Activated CD4-positive, CD25-positive, alpha-beta regulatory T cell treated with anti-CD3 and anti-CD28 coated beads, Interleukin-2, amount 50 U/mL, for 16 hours (primary cell): ENCODE measurements around the gene ESR1.
"Not testable (repeated sequence)": the region's sequence is repeated elsewhere in the genome, so short reads cannot be mapped to it uniquely, and the experiment has no call there.

Experiments
- DNase-seq: peaks from one replicate; pipeline ENCODE4 v3.0.0-alpha.2; 2020; ENCODE audit warnings: low read depth, low spot score

ESR1 gene

GRCh38 chr6:152053332-152053731, 245.8 kb downstream of the ESR1 start:
- no peak for DNase-seq

- DNase-seq, result no peak
Measured at GRCh38 chr6:152054441-152054840, 247.0 kb downstream of the ESR1 start.

- DNase-seq, result no peak
Measured at GRCh38 chr6:152055517-152055916, 248.0 kb downstream of the ESR1 start.

- DNase-seq, result no peak
Measured at GRCh38 chr6:152057832-152058498, 250.5 kb downstream of the ESR1 start.

GRCh38 chr6:152059909-152060308, 252.4 kb downstream of the ESR1 start:
- DNase-seq, result no peak

GRCh38 chr6:152062476-152062875, 255.0 kb downstream of the ESR1 start:
- DNase-seq, result no peak

GRCh38 chr6:152063170-152063921, 255.9 kb downstream of the ESR1 start:
- DNase-seq, result no peak

- no peak for DNase-seq
Measured at GRCh38 chr6:152068622-152069261, 261.3 kb downstream of the ESR1 start.

- DNase-seq, result no peak
Measured at GRCh38 chr6:152070556-152070955, 263.1 kb downstream of the ESR1 start.

- no peak for DNase-seq
Measured at GRCh38 chr6:152071318-152071717, 263.8 kb downstream of the ESR1 start.

GRCh38 chr6:152071843-152072242, 264.4 kb downstream of the ESR1 start:
- DNase-seq, result no peak

- not testable (repeated sequence) for DNase-seq
Measured at GRCh38 chr6:152076242-152076641, 268.8 kb downstream of the ESR1 start.

- no peak for DNase-seq
Measured at GRCh38 chr6:152078001-152078400, 270.5 kb downstream of the ESR1 start.

- DNase-seq, result no peak
Measured at GRCh38 chr6:152078804-152079203, 271.3 kb downstream of the ESR1 start.

GRCh38 chr6:152085451-152085921, 278.0 kb downstream of the ESR1 start:
- no peak for DNase-seq

- no peak for DNase-seq
Measured at GRCh38 chr6:152086223-152086873, 278.9 kb downstream of the ESR1 start.

GRCh38 chr6:152087096-152087495, 279.6 kb downstream of the ESR1 start:
- DNase-seq, result no peak

- DNase-seq, result no peak
Measured at GRCh38 chr6:152087701-152088100, 280.2 kb downstream of the ESR1 start.

GRCh38 chr6:152089992-152090391, 282.5 kb downstream of the ESR1 start:
- DNase-seq, result no peak

- DNase-seq, result no peak
Measured at GRCh38 chr6:152091201-152091600, 283.7 kb downstream of the ESR1 start.

GRCh38 chr6:152091851-152092341, 284.4 kb downstream of the ESR1 start:
- DNase-seq, result no peak

GRCh38 chr6:152093711-152094110, 286.2 kb downstream of the ESR1 start:
- DNase-seq, result no peak
